ENCODE results near the gene IFITM10. TPM values are rescaled to one million over a fixed set of nuclear protein-coding genes. Genes with fewer than 3 reads are reported as not detected.

Gene IFITM10
- total RNA-seq, 1 donor from 2014 or later, result 39.8 TPM

GRCh38 chr11:1727861-1728260 lies 22.5 kb downstream of the IFITM10 start:
- Mint-ChIP-seq H3K27me3 (ENCODE audit: low read depth) (peaks cover 47% of the 10 kb centered on the region), H3K4me3 (ENCODE audit: unreplicated experiment) (no peak overlapping the region)
- TF ChIP-seq, protein P1, sequence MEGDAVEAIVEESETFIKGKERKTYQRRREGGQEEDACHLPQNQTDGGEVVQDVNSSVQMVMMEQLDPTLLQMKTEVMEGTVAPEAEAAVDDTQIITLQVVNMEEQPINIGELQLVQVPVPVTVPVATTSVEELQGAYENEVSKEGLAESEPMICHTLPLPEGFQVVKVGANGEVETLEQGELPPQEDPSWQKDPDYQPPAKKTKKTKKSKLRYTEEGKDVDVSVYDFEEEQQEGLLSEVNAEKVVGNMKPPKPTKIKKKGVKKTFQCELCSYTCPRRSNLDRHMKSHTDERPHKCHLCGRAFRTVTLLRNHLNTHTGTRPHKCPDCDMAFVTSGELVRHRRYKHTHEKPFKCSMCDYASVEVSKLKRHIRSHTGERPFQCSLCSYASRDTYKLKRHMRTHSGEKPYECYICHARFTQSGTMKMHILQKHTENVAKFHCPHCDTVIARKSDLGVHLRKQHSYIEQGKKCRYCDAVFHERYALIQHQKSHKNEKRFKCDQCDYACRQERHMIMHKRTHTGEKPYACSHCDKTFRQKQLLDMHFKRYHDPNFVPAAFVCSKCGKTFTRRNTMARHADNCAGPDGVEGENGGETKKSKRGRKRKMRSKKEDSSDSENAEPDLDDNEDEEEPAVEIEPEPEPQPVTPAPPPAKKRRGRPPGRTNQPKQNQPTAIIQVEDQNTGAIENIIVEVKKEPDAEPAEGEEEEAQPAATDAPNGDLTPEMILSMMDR (IDR thresholded peaks at IDR 0.05), result no peak

GRCh38 chr11:1727096-1727690 lies 23.2 kb downstream of the IFITM10 start:
- Mint-ChIP-seq H3K4me1 (ENCODE audit: low read depth) (peaks cover 6% of the 10 kb centered on the region), H3K27ac (ENCODE audit: unreplicated experiment) (no peak overlapping the region), H3K4me3 (ENCODE audit: unreplicated experiment) (no peak overlapping the region), H3K9me3 (ENCODE audit: low read depth) (no peaks in the 10 kb centered on the region), H3K36me3 (ENCODE audit: low read depth) (no peaks in the 10 kb centered on the region), H3K27me3 (ENCODE audit: low read depth) (peaks cover 52% of the 10 kb centered on the region)
- no peak for DNase-seq (ENCODE audit: low spot score)
- TF ChIP-seq, protein P1 (IDR thresholded peaks at IDR 0.05), result no peak

More at GRCh38 chr11:1727861-1728260, 22.5 kb downstream of the IFITM10 start:
- no peak for DNase-seq (ENCODE audit: low spot score)
- H3K27ac Mint-ChIP-seq (ENCODE audit: unreplicated experiment), result no peak overlapping the region
- H3K4me1 Mint-ChIP-seq (ENCODE audit: low read depth), result peaks cover 6% of the 10 kb centered on the region
- no peaks in the 10 kb centered on the region for H3K9me3 Mint-ChIP-seq (ENCODE audit: low read depth)
- H3K36me3 Mint-ChIP-seq (ENCODE audit: low read depth), result no peaks in the 10 kb centered on the region

GRCh38 chr11:1719781-1720180 lies 30.6 kb downstream of the IFITM10 start:
- Mint-ChIP-seq H3K4me3 (ENCODE audit: unreplicated experiment) (no peak overlapping the region), H3K4me1 (ENCODE audit: low read depth) (peaks cover under 1% of the 10 kb centered on the region), H3K27me3 (ENCODE audit: low read depth) (peaks cover 23% of the 10 kb centered on the region), H3K36me3 (ENCODE audit: low read depth) (no peaks in the 10 kb centered on the region), H3K9me3 (ENCODE audit: low read depth) (no peaks in the 10 kb centered on the region), H3K27ac (ENCODE audit: unreplicated experiment) (no peak overlapping the region)
- TF ChIP-seq, protein P1 (IDR thresholded peaks at IDR 0.05), result no peak
- no peak for DNase-seq (ENCODE audit: low spot score)

DNA sequence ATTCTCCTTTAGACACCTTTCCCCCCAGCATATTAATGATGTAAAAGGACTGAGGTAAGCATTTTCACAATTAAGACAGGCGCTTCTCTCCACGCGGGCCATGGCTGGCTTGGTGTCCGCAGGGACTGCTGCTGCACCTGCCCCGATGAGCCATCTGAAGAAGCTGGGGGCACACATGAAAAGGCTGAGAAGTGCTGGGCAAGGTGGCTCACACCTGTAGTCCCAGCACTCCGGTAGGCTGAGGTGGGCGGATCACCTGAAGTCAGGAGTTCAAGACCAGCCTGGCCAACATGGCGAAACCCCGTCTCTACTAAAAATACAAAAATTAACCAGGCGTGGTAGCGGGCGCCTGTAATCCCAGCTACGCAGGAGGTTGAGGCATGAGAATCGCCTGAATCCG lies 32.1 kb downstream of the IFITM10 start:
- H3K27ac Mint-ChIP-seq (ENCODE audit: unreplicated experiment), result no peak overlapping the region
- no peaks in the 10 kb centered on the region for H3K36me3 Mint-ChIP-seq (ENCODE audit: low read depth)

DNA sequence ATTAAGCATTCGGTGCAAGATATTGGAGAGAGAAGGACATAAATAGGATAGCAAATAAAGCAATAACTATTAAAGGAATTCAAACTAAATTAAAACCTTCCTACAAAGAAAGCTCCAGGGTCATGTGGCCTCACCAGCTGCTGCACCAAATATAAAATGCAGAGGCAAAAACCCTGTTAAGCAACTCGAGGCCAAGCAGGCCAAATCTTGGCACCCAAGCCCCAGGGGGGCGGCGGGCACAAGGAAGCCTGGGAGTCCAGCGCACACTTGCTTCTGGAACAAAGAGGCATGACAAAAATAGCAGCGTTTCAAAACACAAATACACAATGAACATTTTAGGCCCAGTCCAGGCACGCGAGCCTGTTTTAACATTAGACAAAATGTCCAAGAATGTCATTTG lies 32.6 kb downstream of the IFITM10 start:
- TF ChIP-seq, protein P1 (IDR thresholded peaks at IDR 0.05), result no peak
- H3K36me3 Mint-ChIP-seq (ENCODE audit: low read depth), result no peaks in the 10 kb centered on the region
- no peaks in the 10 kb centered on the region for H3K4me1 Mint-ChIP-seq (ENCODE audit: low read depth)
- H3K27me3 Mint-ChIP-seq (ENCODE audit: low read depth), result peaks cover 21% of the 10 kb centered on the region
- H3K27ac Mint-ChIP-seq (ENCODE audit: unreplicated experiment), result no peak overlapping the region
- H3K9me3 Mint-ChIP-seq (ENCODE audit: low read depth), result no peaks in the 10 kb centered on the region
- no peak for DNase-seq (ENCODE audit: low spot score)
- no peak overlapping the region for H3K4me3 Mint-ChIP-seq (ENCODE audit: unreplicated experiment)

More for the DNA sequence above, 32.1 kb downstream of the IFITM10 start:
- no peaks in the 10 kb centered on the region for H3K4me1 Mint-ChIP-seq (ENCODE audit: low read depth)
- H3K4me3 Mint-ChIP-seq (ENCODE audit: unreplicated experiment), result no peak overlapping the region
- no peak for DNase-seq (ENCODE audit: low spot score)
- TF ChIP-seq, protein P1 (IDR thresholded peaks at IDR 0.05), result no peak
- peaks cover 21% of the 10 kb centered on the region for H3K27me3 Mint-ChIP-seq (ENCODE audit: low read depth)
- H3K9me3 Mint-ChIP-seq (ENCODE audit: low read depth), result no peaks in the 10 kb centered on the region

Data from chondrocyte (in vitro differentiated cells).